Activated CD8-positive, alpha-beta memory T cell treated with anti-CD3 and anti-CD28 coated beads, Interleukin-2, amount 50 U/mL, for 4 hours (primary cell): ENCODE results near the gene RARA.

Experiments used
- DNase-seq: peaks from one replicate; pipeline ENCODE4 v3.0.0-alpha.2; 2020

RARA gene

DNA sequence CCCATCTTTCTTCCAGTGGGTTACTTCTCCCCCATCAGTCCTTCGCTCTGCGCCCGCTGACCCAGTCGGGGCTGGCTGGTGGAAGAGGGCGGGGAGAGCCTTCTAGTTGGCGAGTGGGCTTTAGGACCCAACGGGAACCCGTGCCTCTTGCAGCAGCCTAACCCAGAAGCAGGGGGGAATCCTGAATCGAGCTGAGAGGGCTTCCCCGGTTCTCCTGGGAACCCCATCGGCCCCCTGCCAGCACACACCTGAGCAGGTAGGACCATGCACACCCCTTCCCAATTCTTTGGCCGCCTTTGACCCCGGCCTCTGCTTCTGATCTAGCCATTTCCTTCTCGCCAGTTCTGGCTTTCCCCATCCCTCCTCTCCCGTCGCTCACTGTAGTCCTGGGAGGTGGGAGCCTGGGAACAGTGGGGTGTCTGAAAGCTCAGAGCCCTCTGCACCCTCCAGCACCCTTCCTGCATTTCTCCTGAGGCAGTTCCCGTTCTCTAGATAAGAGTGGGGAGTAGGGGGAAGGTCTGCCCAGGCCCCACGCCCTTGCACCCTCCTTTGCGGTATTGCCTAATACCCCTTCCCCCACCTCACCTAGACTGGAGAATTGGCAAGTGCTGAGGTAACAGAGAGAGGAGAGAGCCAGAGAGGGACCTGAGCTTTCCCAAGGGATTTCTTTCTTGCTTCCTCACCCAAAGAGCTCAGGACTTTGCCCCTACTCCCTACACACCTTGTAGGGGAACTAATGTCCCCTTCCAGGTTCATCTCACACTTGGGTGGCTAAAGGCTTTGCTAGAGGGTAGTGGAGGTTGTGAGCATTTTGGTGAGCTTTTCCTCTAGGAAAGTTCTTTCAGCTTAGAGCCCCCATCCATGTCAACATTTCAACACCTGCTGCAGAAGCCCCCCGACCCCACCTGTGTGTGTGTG is at the start of gene RARA:
RARA (plus strand) TSS at position 150 of the 918 bp plus-strand sequence. CDS start 22,039 bp downstream, outside the sequence.
- peak; percentile 49 for DNase-seq

GRCh38 chr17:40259505-40259904 is 49.5 kb upstream of the RARA start:
- no peak for DNase-seq

GRCh38 chr17:40260528-40260927 is 48.5 kb upstream of the RARA start:
- DNase-seq, result no peak

GRCh38 chr17:40264458-40265185 is 44.4 kb upstream of the RARA start:
- DNase-seq, result no peak

GRCh38 chr17:40265337-40265736 is 43.6 kb upstream of the RARA start:
- DNase-seq, result no peak

- DNase-seq, result no peak
These were observed 42.1 kb upstream of the RARA start for GRCh38 chr17:40266882-40267281.

- no peak for DNase-seq
These were observed 40.8 kb upstream of the RARA start for GRCh38 chr17:40268141-40268712.

DNA sequence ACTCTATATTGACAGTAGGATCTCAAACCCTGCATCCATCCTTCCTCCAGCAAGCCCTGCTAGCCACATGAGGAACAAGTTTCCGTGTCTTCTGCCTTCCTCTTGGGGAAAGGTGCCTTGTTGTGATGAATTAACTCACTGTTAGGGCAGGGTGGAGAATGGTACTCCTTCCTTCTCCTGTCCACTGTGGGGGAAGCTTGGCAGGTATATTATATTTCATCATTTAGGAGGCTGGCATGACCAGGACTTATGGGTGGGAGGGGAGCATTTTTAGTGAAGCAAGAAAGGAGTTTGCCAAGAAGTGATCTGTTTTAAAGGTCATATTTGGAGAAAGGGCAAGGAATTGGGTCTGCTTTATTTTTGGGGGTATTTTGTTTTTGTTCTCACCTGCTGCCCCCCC is 30.6 kb upstream of the RARA start:
- DNase-seq, result no peak

- no peak for DNase-seq
These were observed 29.6 kb upstream of the RARA start for GRCh38 chr17:40279402-40279801.

GRCh38 chr17:40281663-40282062 is 27.3 kb upstream of the RARA start:
- DNase-seq, result no peak

- no peak for DNase-seq
These were observed 25.3 kb upstream of the RARA start for GRCh38 chr17:40283662-40284061.

GRCh38 chr17:40284085-40284713 is 24.8 kb upstream of the RARA start:
- no peak for DNase-seq

GRCh38 chr17:40286473-40286872 is 22.5 kb upstream of the RARA start:
- DNase-seq, result no peak

DNA sequence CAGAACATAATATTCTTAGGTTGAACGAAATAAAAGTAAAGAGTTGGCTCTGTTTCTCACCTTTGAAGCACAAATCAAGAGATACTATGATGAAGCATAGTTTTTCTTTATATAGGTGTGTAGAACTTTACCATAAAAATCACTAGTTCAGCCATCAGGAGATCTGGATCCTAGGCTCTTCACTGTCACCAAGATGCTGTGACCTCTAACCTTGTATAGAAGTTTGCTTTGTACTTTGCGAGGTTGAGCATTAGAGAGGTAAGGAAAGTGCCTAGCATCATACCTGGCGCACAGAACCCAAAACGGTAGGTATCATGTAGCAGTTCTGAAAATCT is 21.9 kb upstream of the RARA start:
- DNase-seq, result no peak

DNA sequence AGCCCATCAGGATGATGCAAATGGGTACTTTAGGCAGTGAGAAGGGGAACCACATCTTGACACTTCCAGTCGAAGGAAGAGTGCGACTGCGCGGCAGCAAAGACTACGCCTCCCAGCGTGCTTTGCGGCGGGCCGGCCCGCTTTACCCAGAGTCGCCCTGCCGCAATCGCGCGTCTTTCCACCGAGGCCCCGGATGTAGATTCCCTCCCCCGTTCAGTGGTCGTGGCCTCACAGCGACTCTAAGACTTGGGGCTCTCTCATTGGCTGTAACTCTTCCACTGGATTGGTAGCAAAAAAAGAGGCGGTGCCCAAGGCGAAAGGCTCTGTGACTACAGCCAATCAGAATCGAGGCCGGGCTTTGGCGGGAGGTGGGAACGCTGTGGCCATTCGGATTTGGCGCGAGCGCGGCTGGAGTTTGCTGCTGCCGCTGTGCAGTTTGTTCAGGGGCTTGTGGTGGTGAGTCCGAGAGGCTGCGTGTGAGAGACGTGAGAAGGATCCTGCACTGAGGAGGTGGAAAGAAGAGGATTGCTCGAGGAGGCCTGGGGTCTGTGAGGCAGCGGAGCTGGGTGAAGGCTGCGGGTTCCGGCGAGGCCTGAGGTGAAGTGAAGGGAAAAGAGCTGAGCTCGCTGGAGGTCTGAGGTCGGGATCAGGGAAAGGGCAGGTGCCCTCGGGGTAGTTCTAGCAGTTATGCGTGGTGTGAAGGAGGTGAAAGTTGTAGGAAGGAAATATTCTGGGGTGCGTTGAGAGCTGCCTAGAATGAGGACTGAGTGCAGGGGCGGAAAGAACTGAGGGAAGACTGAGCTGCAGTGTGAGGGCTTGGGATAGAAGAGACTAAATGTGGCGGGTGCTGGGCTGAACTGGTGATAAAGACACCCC is 21.2 kb upstream of the RARA start, which contains the start of gene CDC6:
CDC6 (plus strand) TSS at position 386 of the 876 bp plus-strand sequence. CDS start 1,542 bp downstream, outside the sequence.
- peak; percentile 98 for DNase-seq

DNA sequence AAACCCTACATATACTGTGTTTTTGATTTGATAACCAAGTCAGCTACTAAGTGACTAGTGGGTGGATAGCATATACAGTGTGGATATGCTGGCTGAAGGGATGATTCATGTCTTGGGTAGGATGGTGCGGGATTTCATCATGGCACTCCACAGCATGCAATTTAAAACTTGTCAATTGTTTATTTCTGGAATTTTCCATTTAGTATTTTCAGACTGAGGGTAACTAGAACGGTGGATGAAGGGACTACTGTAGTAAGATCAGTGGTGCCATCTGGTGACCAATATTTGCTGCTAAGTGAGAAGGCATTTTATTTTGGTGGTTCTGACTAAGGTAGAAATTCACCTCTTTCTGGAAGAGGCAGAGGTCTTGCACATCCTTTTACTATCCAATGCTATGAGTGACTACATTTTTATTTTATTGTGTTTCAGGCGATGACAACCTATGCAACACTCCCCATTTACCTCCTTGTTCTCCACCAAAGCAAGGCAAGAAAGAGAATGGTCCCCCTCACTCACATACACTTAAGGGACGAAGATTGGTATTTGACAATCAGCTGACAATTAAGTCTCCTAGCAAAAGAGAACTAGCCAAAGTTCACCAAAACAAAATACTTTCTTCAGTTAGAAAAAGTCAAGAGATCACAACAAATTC is 18.2 kb upstream of the RARA start:
- DNase-seq, result no peak

DNA sequence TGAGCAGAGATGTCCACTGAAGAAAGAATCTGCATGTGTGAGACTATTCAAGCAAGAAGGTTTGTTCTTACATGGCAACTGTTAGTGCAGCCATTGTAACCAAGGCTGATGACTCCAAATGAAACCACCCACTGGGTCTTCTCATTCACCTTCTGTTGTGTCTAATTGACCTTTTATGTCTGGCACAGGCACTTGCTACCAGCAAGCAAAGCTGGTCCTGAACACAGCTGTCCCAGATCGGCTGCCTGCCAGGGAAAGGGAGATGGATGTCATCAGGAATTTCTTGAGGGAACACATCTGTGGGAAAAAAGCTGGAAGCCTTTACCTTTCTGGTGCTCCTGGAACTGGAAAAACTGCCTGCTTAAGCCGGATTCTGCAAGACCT is 17.7 kb upstream of the RARA start:
- DNase-seq, result no peak

DNA sequence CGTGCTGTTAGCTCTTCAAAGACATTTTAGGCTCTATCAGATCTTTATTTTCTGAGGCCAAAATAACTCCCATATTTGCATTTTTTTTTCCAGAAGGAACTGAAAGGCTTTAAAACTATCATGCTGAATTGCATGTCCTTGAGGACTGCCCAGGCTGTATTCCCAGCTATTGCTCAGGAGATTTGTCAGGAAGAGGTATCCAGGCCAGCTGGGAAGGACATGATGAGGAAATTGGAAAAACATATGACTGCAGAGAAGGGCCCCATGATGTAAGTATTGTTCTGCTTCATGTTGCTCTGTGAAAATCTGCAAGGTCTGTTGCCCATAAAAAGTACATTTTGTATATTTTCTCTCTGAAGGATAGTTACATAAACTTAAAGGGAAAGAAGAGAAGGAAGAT is 15.6 kb upstream of the RARA start:
- no peak for DNase-seq

DNA sequence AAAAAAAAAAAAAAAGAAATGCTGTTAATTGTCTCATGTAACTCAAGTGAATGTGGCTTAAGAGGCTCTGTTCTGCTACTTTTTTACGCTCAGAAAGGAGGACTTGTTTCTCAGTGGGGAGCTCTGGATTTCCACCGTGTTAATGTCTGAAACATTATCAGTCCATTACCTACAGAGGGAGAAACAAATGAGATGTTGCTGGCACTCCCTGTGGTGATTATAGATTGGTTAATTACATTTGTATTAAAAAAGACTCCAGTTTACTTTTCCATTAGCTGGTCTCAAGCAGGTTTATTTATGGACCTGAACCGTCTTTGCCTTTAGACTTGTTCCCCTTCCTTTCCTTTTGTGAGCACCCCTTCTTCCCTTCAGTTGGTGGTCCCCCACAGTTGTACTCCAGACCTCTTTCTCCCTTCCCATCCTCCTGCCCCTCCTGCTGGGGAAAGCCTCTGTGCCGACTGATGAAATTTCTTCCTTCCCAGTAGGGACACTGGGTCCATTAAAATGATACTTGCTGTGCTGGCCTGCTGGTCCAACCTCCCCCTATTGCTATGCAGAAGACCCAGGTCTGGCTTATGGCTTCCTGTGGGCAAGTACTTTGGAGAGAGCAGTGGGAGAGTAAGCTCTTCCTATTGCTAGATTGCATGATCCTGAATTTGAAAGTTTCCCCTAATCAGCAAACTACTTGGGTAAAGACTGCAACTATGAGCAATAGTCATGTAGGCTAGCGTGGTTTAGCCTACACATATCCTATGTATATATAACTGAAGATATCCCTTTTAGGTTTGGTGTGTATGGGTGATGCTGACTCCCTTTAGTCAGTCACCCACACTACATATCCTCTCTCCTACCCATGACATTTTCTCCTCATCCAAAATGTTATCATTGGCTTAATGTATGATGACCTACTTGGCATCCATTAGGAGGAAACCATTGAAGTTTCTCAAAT is 13.2 kb upstream of the RARA start:
- DNase-seq, result no peak

DNA sequence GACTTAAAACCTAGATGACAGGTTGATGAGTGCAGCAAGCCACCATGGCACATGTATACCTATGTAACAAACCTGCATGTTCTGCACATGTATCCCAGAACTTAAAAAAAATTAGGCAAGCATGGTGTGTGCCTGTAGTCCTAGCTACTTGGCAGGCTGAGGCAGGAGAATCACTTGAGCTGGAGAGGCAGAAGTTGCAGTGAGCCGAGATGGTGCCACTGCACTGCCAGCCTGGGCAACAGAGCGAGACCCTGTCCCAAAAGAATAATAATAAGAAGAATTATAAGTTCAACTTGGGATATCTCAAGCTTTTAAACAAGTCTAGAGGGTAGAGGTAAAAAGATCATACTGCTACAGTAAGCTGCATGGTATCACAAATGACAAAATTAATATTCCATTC is 11.5 kb upstream of the RARA start:
- DNase-seq, result no peak

DNA sequence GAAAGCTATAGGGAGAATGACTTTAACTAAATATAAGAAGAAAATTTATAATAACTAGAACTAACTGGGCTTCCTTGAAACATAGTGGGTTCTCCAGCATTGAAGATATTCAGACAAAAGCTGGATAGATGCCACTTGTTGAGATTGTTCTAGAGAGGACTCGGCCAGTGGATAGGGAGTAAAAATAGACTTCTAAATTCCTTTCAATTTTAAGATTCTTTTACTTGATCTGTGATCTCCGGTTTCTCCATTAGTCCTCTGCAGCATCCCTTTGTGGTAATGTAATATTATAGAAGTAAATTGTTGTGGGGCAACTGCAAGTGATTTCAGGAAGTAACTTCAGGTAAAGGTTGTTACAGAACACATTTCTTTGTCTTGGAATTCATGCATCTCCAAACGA is 10.3 kb upstream of the RARA start:
- no peak for DNase-seq
